Ascending aorta (tissue), 2 donors: ENCODE data around the gene ISG15. TPM values are rescaled to one million over a fixed set of nuclear protein-coding genes. Genes with fewer than 3 reads are reported as not detected.

ENCODE experiments used
- DNase-seq, 2 donors: peaks; one replicate each; pipeline ENCODE4 v3.0.0-alpha.2; 2019; ENCODE audit warnings: low spot score in 2 of 2
- H3K27ac ChIP-seq, 2 donors: fragments of 200-600 bp; sonication (generic); one replicate each; pipeline ENCODE4 v1.5.1; 2016 to 2017; ENCODE audit warnings: mild to moderate bottlenecking in 1 of 2
- H3K27me3 ChIP-seq: fragments of 200-600 bp; sonication (generic); one replicate; pipeline ENCODE4 v1.5.1; 2017
- H3K36me3 ChIP-seq, 2 donors: fragments of 200-600 bp; sonication (generic); one replicate each; pipeline ENCODE4 v1.5.1; 2016
- H3K4me1 ChIP-seq, 2 donors: fragments of 200-600 bp; sonication (generic); one replicate each; pipeline ENCODE4 v1.5.1; 2016 to 2017; ENCODE audit warnings: mild to moderate bottlenecking in 1 of 2
- H3K4me3 ChIP-seq, 2 donors: fragments of 200-600 bp; sonication (generic); one replicate each; pipeline ENCODE4 v1.5.1; 2016 to 2017; ENCODE audit warnings: mild to moderate bottlenecking in 1 of 2
- H3K9me3 ChIP-seq, 2 donors: fragments of 200-600 bp; sonication (generic); one replicate each; pipeline ENCODE4 v1.5.1; 2016
- intact Hi-C: fragments of 100-400 bp; cut with DNase I; formaldehyde crosslinking; loops from one replicate; pipeline ENCODE4 v1.15.1; 2023
- total RNA-seq: library from RNA; depleted of rRNA; stranded (reverse); fragments of >200 nt; gene quantifications from one replicate; pipeline ENCODE4 v1.1.0, GENCODE V29; 2016
- TF ChIP-seq, protein P1 (sequence below), 3 experiments: fragments of 200-600 bp in 2 of 3; fragments of 450-650 bp in 1 of 3; sonication (generic) in 2 of 3; IDR thresholded peaks; one replicate each; pipeline ENCODE4 v1.5.1; 2016 to 2019; ENCODE audit warnings: antibody characterized with exemption in 3 of 3, mild to moderate bottlenecking in 1 of 3, moderate library complexity in 1 of 3

Gene ISG15
- total RNA-seq, 1 donor from 2014 or later: 125 TPM

DNA sequence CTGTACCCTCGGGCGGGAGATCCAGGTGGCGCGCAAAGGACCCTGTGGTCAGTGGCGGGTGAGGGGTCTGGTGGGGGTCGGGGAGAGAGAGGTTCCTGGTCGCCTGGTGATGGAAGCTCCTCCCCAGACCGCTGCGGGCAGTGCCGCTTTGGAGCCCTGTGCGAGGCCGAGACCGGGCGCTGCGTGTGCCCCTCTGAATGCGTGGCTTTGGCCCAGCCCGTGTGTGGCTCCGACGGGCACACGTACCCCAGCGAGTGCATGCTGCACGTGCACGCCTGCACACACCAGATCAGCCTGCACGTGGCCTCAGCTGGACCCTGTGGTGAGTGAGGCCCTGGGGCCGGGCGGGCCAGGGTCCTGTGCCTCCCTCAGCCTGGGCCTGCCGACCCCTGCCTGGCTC, 30.1 kb downstream of the ISG15 start:
- no peak overlapping the region for H3K27ac ChIP-seq
- peaks cover 8 to 10% of the 10 kb centered on the region in 2 donors for H3K4me1 ChIP-seq
- intact Hi-C loops: no loop called here
- no peak for DNase-seq
- no peaks in the 10 kb centered on the region for H3K27me3 ChIP-seq
- TF ChIP-seq, protein P1, sequence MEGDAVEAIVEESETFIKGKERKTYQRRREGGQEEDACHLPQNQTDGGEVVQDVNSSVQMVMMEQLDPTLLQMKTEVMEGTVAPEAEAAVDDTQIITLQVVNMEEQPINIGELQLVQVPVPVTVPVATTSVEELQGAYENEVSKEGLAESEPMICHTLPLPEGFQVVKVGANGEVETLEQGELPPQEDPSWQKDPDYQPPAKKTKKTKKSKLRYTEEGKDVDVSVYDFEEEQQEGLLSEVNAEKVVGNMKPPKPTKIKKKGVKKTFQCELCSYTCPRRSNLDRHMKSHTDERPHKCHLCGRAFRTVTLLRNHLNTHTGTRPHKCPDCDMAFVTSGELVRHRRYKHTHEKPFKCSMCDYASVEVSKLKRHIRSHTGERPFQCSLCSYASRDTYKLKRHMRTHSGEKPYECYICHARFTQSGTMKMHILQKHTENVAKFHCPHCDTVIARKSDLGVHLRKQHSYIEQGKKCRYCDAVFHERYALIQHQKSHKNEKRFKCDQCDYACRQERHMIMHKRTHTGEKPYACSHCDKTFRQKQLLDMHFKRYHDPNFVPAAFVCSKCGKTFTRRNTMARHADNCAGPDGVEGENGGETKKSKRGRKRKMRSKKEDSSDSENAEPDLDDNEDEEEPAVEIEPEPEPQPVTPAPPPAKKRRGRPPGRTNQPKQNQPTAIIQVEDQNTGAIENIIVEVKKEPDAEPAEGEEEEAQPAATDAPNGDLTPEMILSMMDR (IDR thresholded peaks at IDR 0.05): no peak
- H3K36me3 ChIP-seq: peaks cover 15 to 18% of the 10 kb centered on the region in 2 donors
- H3K9me3 ChIP-seq: no peaks in the 10 kb centered on the region
- no peak overlapping the region for H3K4me3 ChIP-seq

DNA sequence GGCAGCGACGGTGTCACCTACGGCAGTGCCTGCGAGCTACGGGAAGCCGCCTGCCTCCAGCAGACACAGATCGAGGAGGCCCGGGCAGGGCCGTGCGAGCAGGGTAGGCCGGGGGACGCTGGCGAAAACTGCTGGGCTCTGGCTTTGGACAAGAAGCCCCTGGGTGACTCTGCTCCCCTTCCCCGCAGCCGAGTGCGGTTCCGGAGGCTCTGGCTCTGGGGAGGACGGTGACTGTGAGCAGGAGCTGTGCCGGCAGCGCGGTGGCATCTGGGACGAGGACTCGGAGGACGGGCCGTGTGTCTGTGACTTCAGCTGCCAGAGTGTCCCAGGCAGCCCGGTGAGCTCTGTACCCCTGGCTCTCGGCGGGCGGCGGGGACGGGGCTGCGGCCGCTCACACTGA, 30.6 kb downstream of the ISG15 start:
- Histone ChIP-seq H3K27me3 (no peaks in the 10 kb centered on the region), H3K9me3 (no peaks in the 10 kb centered on the region), H3K36me3 (peaks cover 15 to 18% of the 10 kb centered on the region in 2 donors), H3K4me3 (no peak overlapping the region), H3K27ac (no peak overlapping the region), H3K4me1 (peaks cover 8 to 10% of the 10 kb centered on the region in 2 donors)
- TF ChIP-seq, protein P1 (IDR thresholded peaks at IDR 0.05): no peak
- intact Hi-C loops: no loop called here
- DNase-seq: no peak

DNA sequence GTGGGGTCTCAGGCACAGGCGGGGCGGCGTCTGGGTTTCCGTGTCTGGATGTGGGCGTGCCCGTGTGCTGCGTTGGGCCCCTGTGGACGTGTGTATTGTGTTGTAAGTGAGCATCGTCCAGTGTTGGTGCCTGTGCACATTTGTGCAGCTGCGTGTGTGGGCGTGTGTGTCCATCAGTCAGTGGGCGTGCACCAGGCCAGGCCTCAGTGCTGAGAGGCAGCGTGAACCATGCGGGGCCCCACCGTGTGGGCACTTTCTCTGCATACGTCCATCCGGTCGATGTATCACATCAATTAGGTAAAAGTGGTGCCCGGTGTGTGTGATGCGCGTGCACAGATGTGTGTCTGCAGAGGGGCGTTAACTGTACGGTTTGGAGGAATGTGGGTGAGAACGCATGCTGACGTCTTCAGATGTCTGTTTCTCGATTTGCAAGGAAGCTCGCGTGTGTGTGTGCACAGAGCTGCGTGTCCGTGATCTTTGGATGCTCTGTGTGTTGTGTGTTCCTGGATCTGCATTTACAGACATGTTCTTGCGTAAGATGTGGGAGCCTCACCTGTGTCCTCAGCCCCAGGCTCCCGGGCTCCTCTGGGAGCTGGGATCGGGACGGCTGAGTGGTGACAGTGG, 31.3 kb downstream of the ISG15 start:
- no peak overlapping the region for H3K4me3 ChIP-seq
- no peak for DNase-seq
- intact Hi-C loops: no loop called here
- H3K9me3 ChIP-seq: no peaks in the 10 kb centered on the region
- peaks cover 8 to 10% of the 10 kb centered on the region in 2 donors for H3K4me1 ChIP-seq
- no peaks in the 10 kb centered on the region for H3K27me3 ChIP-seq
- no peak overlapping the region for H3K27ac ChIP-seq
- TF ChIP-seq, protein P1 (IDR thresholded peaks at IDR 0.05): no peak
- peaks cover 15 to 18% of the 10 kb centered on the region in 2 donors for H3K36me3 ChIP-seq

DNA sequence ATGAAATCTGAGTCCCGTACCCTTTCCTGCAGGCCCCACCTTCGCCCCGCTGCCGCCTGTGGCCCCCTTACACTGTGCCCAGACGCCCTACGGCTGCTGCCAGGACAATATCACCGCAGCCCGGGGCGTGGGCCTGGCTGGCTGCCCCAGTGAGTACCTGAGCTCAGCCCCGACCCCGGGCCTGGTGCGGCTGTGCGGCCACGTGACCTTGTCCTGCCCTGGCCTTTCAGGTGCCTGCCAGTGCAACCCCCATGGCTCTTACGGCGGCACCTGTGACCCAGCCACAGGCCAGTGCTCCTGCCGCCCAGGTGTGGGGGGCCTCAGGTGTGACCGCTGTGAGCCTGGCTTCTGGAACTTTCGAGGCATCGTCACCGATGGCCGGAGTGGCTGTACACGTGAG, 31.8 kb downstream of the ISG15 start:
- Histone ChIP-seq H3K27ac (no peak overlapping the region), H3K36me3 (peaks cover 15 to 18% of the 10 kb centered on the region in 2 donors), H3K4me3 (no peak overlapping the region), H3K27me3 (no peaks in the 10 kb centered on the region), H3K4me1 (peaks cover 4 to 5% of the 10 kb centered on the region in 2 donors), H3K9me3 (no peaks in the 10 kb centered on the region)
- intact Hi-C loops: no loop called here
- no peak for DNase-seq
- TF ChIP-seq, protein P1 (IDR thresholded peaks at IDR 0.05): no peak

DNA sequence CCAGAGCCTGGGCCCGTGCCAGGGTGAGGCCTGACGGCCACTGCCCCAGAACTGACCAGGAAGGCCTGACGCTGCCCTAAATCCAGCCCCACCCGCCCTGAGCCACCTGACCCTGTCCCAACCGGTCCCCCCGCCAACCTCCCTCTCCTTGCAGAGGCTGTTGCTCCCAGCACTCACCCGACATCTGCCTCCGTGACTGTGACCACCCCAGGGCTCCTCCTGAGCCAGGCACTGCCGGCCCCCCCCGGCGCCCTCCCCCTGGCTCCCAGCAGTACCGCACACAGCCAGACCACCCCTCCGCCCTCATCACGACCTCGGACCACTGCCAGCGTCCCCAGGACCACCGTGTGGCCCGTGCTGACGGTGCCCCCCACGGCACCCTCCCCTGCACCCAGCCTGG, 32.9 kb downstream of the ISG15 start:
- Histone ChIP-seq H3K9me3 (no peaks in the 10 kb centered on the region), H3K36me3 (peaks cover 15 to 18% of the 10 kb centered on the region in 2 donors), H3K27me3 (no peaks in the 10 kb centered on the region), H3K27ac (no peak overlapping the region), H3K4me1 (no peaks in the 10 kb centered on the region), H3K4me3 (no peak overlapping the region)
- intact Hi-C loops: no loop called here
- TF ChIP-seq, protein P1 (IDR thresholded peaks at IDR 0.05): no peak
- DNase-seq: no peak

DNA sequence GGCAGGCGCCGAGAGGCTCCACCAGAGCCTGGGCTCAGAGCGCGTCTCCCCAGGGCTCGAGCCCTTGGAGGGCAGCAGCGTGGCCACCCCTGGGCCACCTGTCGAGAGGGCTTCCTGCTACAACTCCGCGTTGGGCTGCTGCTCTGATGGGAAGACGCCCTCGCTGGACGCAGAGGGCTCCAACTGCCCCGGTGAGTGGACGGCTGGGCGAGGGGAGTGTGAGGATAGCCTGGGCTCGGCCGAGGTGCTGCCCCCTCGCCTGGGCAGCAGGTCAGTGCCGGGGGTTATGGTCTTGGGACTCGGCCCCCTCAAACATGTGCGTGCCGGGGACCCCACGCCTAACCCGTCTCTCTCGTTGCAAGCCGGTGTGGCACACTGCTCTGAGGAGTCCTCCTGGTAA, 33.5 kb downstream of the ISG15 start:
- no peaks in the 10 kb centered on the region for H3K4me1 ChIP-seq
- no peaks in the 10 kb centered on the region for H3K9me3 ChIP-seq
- no peak overlapping the region for H3K4me3 ChIP-seq
- TF ChIP-seq, protein P1 (IDR thresholded peaks at IDR 0.05): no peak
- no peaks in the 10 kb centered on the region for H3K27me3 ChIP-seq
- H3K27ac ChIP-seq: no peak overlapping the region
- intact Hi-C loops: no loop called here
- DNase-seq: no peak
- H3K36me3 ChIP-seq: peaks cover 15 to 18% of the 10 kb centered on the region in 2 donors
